ENCODE data around the gene ZFP36L2. TPM values are rescaled to one million over a fixed set of nuclear protein-coding genes. Genes with fewer than 3 reads are reported as not detected.

The ZFP36L2 gene
- total and polyA plus RNA-seq, 2 donors (not counting 3 experiments of a cell fraction or from before 2014, with no cell fraction given): 14.5 to 75.9 TPM

DNA sequence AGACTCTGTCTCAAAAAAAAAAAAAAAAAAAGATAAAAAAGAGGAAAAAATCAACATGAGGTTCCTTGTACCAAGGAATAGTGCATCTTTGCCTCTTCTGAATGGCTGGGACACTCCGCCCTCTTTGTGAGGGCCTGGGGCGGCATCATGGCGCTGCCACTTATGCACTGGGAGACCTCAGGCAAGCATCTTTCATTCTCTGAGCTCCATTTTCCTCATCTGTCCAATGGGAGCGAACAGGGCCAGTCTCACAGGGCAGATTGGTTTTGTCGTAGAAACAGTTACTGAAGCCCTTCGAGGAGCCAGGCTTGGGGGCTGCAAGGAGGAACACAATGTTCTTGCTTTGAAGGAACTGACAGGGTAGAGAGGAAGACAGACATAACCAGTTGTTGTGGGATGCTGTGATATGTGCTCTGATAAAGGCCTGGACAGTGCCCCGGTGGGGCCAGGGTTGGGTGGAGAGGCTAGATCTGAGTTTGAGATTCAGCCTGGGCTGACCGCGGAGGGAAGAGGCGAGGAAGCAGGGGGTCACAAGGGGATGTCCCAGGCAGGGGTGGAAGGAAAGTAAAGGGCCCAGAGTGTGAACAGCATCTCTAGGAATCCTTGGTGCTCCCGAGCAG, 14.1 kb downstream of the ZFP36L2 start:
- ChIA-PET CTCF (no interaction called here), POLR2A (no interaction called here)
- dilution Hi-C loops (cut with MboI; ENCODE audit: extremely low pct_ligation_motif_present, low sequenced_read_pairs): no loop called here
- H3K4me3 ChIP-seq (replicated peaks in 1 of 3; ENCODE audit: insufficient read depth in 1 of 3, low read depth in 1 of 3, low read length in 3 of 3): no peak overlapping the region
- TF ChIP-seq MYC (IDR thresholded peaks at IDR 0.05; ENCODE audit: low read depth, low read length) (no peak), EZH2 (IDR thresholded peaks at IDR 0.05; ENCODE audit: borderline replicate concordance, low read depth, low read length, severe bottlenecking) (no peak), POLR2AphosphoS5 (IDR thresholded peaks at IDR 0.05; ENCODE audit: insufficient read depth, low read depth, low read length) (no peak), CTCF (IDR thresholded peaks at IDR 0.05; ENCODE audit: extremely low read depth in 1 of 2, insufficient read depth in 1 of 2, low read depth in 1 of 2, low read length in 2 of 2) (no peak), POLR2A (IDR thresholded peaks at IDR 0.05; ENCODE audit: low read depth, low read length) (no peak), MAX (IDR thresholded peaks at IDR 0.05; ENCODE audit: insufficient read depth, insufficient read length) (no peak), JUN (IDR thresholded peaks at IDR 0.05; ENCODE audit: borderline replicate concordance, insufficient read depth, insufficient read length, low read depth) (no peak), FOS (IDR thresholded peaks at IDR 0.05; ENCODE audit: borderline replicate concordance, insufficient read depth, low read length) (no peak), GATA2 (IDR thresholded peaks at IDR 0.05; ENCODE audit: insufficient read depth, insufficient read length, low read depth, low read length) (no peak)
- no peak overlapping the region for H3K4me2 ChIP-seq (ENCODE audit: insufficient read depth, low read length)
- no peaks in the 10 kb centered on the region for H3K9me1 ChIP-seq (replicated peaks; ENCODE audit: control insufficient read depth, extremely low read depth, insufficient read depth, low read length)
- H3K79me2 ChIP-seq (ENCODE audit: control insufficient read depth, insufficient read depth, low read length): no peaks in the 10 kb centered on the region
- H3K9me3 ChIP-seq (replicated peaks; ENCODE audit: control insufficient read depth, insufficient read depth, low read length): no peaks in the 10 kb centered on the region
- FAIRE-seq: no peak
- H3K27me3 ChIP-seq (ENCODE audit: control insufficient read depth in 2 of 2, insufficient read depth in 2 of 2, low read length in 2 of 2): no peaks in the 10 kb centered on the region
- H4K20me1 ChIP-seq (replicated peaks; ENCODE audit: control insufficient read depth, extremely low read depth, insufficient read depth, low read length): no peaks in the 10 kb centered on the region
- H3K9ac ChIP-seq (replicated peaks; ENCODE audit: extremely low read depth, insufficient read depth, low read length): no peak overlapping the region
- no peak overlapping the region for H3K27ac ChIP-seq (ENCODE audit: insufficient read depth, low read depth, low read length)
- no peak overlapping the region for H2AFZ ChIP-seq (ENCODE audit: low read depth, low read length)
- intact Hi-C loops (cut with micrococcal nuclease): no loop called here
- no peak for DNase-seq (ENCODE audit: low read depth, low spot score)
- H3K36me3 ChIP-seq (ENCODE audit: control insufficient read depth in 2 of 2, extremely low read depth in 1 of 2, insufficient read depth in 2 of 2, low read length in 2 of 2): no peaks in the 10 kb centered on the region
- no TSS peak for BruUV-seq (replicated peaks)
- no peaks in the 10 kb centered on the region for H3K4me1 ChIP-seq (ENCODE audit: control insufficient read depth, extremely low read depth, insufficient read depth, low read length)
